ENCODE measurements around the gene CFAP299. TPM values are rescaled to one million over a fixed set of nuclear protein-coding genes. Genes with fewer than 3 reads are reported as not detected.

The CFAP299 gene
- total and polyA plus RNA-seq, 4 donors = 2.8 to 30.2 (median 6.6) TPM

- ATAC-seq (ENCODE audit: insufficient read depth, low FRiP score) (no peak), DNase-seq (no peak)
- no peak overlapping the region for H3K9ac ChIP-seq (ENCODE audit: insufficient read depth in 1 of 2, low read length in 2 of 2)
- no peaks in the 10 kb centered on the region for H3K27me3 ChIP-seq (ENCODE audit: control insufficient read depth in 3 of 3, insufficient read depth in 3 of 3, low read length in 2 of 3)
- H3K4me3 ChIP-seq = no peak overlapping the region
- no peak overlapping the region for H3K27ac ChIP-seq (ENCODE audit: low read depth in 1 of 2, low read length in 1 of 2)
- WGBS, 2 donors = 88% methylated on average over 2 of the region's 2 CpGs
- no peaks in the 10 kb centered on the region for H3K4me1 ChIP-seq (ENCODE audit: control insufficient read depth in 5 of 5, insufficient read depth in 5 of 5, low read length in 5 of 5)
- H3K9me3 ChIP-seq (ENCODE audit: control insufficient read depth in 4 of 4, insufficient read depth in 3 of 4, low read length in 3 of 4) = peaks cover 0 to 9% (median 0%) of the 10 kb centered on the region in 4 donors
- TF ChIP-seq CTCF (IDR thresholded peaks at IDR 0.05; ENCODE audit: control extremely low read depth, extremely low read depth) = no peak
- no peaks in the 10 kb centered on the region for H3K36me3 ChIP-seq (ENCODE audit: control insufficient read depth in 4 of 4, insufficient read depth in 4 of 4, low read length in 4 of 4)
Measured at GRCh38 chr4:80371046-80371445, 35.5 kb downstream of the CFAP299 start.

GRCh38 chr4:80374180-80374579, 38.6 kb downstream of the CFAP299 start:
- Histone ChIP-seq H3K4me3 (no peak overlapping the region), H3K27me3 (ENCODE audit: control insufficient read depth in 3 of 3, insufficient read depth in 3 of 3, low read length in 2 of 3) (no peaks in the 10 kb centered on the region), H3K27ac (ENCODE audit: low read depth in 1 of 2, low read length in 1 of 2) (no peak overlapping the region), H3K9me3 (ENCODE audit: control insufficient read depth in 4 of 4, insufficient read depth in 3 of 4, low read length in 3 of 4) (peaks cover 0 to 9% (median 0%) of the 10 kb centered on the region in 4 donors), H3K4me1 (ENCODE audit: control insufficient read depth in 5 of 5, insufficient read depth in 5 of 5, low read length in 5 of 5) (no peaks in the 10 kb centered on the region), H3K9ac (ENCODE audit: insufficient read depth in 1 of 2, low read length in 2 of 2) (no peak overlapping the region), H3K36me3 (ENCODE audit: control insufficient read depth in 4 of 4, insufficient read depth in 4 of 4, low read length in 4 of 4) (no peaks in the 10 kb centered on the region)
- ATAC-seq (ENCODE audit: insufficient read depth, low FRiP score) (no peak), DNase-seq (no peak)
- no peak for TF ChIP-seq CTCF (IDR thresholded peaks at IDR 0.05; ENCODE audit: control extremely low read depth, extremely low read depth)

- 72 to 75% methylated on average over 3 of the region's 3 CpGs for WGBS, 2 donors
- ATAC-seq (ENCODE audit: insufficient read depth, low FRiP score) (no peak), DNase-seq (no peak)
- no peaks in the 10 kb centered on the region for H3K4me1 ChIP-seq (ENCODE audit: control insufficient read depth in 5 of 5, insufficient read depth in 5 of 5, low read length in 5 of 5)
- no peak for TF ChIP-seq CTCF (IDR thresholded peaks at IDR 0.05; ENCODE audit: control extremely low read depth, extremely low read depth)
- H3K27ac ChIP-seq (ENCODE audit: low read depth in 1 of 2, low read length in 1 of 2) = no peak overlapping the region
- no peaks in the 10 kb centered on the region for H3K36me3 ChIP-seq (ENCODE audit: control insufficient read depth in 4 of 4, insufficient read depth in 4 of 4, low read length in 4 of 4)
- H3K9ac ChIP-seq (ENCODE audit: insufficient read depth in 1 of 2, low read length in 2 of 2) = no peak overlapping the region
- H3K9me3 ChIP-seq (ENCODE audit: control insufficient read depth in 4 of 4, insufficient read depth in 3 of 4, low read length in 3 of 4) = peaks cover 0 to 4% (median 0%) of the 10 kb centered on the region in 4 donors
- H3K27me3 ChIP-seq (ENCODE audit: control insufficient read depth in 3 of 3, insufficient read depth in 3 of 3, low read length in 2 of 3) = no peaks in the 10 kb centered on the region
- H3K4me3 ChIP-seq = no peak overlapping the region
Measured at GRCh38 chr4:80382090-80382832, 46.7 kb downstream of the CFAP299 start.

All from lung (tissue), 12 donors.